ENCODE results near the gene RPE65.

GRCh38 chr1:68429233-68429808 is 20.4 kb downstream of the RPE65 start:
- TF ChIP-seq REST (IDR thresholded peaks at IDR 0.05; ENCODE audit: unreplicated experiment) (no peak), CTCF (conservative IDR thresholded peaks at IDR 0.05; ENCODE audit: low read depth in 2 of 2) (no peak)

Data from GM23338 (cell line).